NCI-H1694 treated with DMSO at 0.1 percent for 48 hours (cell line): ENCODE data around the gene DMXL1.
"Not testable (repeated sequence)": the region's sequence is repeated elsewhere in the genome, so short reads cannot be mapped to it uniquely, and the experiment has no call there.

ENCODE experiments used
- DNase-seq: peaks from one replicate; lab custom pipeline; 2025; lab: John Stamatoyannopoulos, UW

DMXL1 gene

GRCh38 chr5:119070578-119070827 lies 384 bp upstream of the DMXL1 start:
- DNase-seq = no peak

GRCh38 chr5:119071561-119071995 lies 691 bp downstream of the DMXL1 start:
- no peak for DNase-seq

DNA sequence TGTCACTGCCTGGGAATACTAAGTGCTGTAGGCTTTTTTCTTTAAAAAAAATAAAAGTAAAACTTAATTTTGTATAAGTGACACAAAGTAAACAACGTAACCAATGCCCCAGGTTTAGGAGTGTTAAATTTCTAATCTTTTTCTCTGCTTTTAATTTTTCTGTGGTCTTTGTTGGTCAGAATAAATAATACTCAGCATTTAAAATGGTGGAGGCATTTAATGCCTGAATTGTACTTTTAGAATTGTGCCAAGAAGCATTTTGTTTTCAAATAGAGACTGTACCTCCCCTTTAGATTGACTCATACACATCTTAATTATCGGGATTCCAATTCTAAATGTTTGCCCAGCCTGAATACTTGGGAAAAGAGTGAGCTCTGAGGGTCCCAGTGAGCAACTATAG lies 1.6 kb downstream of the DMXL1 start:
- DNase-seq = no peak

DNA sequence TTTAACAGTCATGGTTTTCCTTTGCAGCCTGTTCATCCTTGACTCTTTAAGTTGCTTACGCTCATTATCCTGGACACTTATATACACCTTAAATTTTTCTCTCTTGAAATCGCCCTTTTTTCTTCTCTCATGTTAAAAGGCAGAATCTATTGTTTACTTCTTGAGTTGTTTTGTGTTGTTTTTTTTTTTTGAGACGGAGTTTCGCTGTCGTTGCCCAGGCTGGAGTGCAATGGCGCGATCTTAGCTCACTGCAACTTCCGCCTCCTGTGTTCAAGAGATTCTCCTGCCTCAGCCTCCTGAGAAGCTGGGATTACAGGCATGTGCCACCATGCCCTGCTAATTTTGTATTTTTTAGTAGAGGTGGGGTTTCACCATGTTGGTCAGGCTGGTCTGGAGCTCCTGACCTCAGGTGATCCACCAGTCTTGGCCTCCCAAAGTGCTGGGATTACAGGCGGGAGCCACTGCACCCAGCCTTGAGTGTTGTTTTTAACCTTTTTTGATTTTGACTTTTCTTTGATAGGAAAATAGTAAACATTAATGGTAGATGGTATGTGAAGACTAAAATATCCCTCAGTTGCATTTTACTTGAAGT lies 3.0 kb downstream of the DMXL1 start:
- DNase-seq = not testable (repeated sequence)

DNA sequence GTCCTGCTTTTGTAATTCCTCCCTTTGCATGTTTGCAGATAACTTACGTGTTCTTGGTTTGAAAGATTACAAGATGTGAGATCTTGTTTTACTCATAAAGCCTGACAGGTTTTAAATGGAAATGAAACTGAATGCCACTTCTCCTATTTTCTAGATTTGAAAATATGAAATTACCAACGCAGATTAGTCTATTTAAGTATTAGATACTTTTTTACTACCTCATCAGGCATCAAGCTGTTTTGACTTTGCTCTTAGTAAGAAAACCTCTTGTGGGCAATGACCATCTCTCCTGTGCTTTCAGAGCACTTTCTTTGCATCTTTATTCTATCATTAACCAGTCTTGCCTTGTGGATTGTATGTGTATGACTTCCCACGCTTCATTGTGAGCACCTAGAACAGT lies 3.5 kb downstream of the DMXL1 start:
- no peak for DNase-seq

DNA sequence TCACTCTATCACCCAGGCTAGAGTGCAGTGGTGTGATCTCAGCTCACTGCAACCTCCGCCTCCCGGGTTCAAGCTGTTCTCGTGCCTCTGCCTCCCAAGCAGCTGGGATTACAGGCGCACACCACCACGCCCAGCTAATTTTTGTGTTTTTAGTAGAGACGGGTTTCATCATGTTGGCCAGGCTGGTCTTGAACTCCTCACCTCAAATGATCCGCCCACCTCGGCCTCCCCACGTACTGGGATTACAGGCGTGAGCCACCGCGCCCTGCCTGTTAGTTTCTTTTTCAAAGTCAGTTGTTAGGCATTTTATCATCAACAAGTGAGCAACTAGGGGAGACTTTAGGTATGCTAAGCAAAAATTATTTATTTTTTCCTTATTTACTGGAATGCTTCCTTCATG lies 4.4 kb downstream of the DMXL1 start:
- DNase-seq = not testable (repeated sequence)

- DNase-seq = no peak
Measured at GRCh38 chr5:119076080-119076479, 5.2 kb downstream of the DMXL1 start.

GRCh38 chr5:119077444-119077843 lies 6.6 kb downstream of the DMXL1 start:
- no peak for DNase-seq

DNA sequence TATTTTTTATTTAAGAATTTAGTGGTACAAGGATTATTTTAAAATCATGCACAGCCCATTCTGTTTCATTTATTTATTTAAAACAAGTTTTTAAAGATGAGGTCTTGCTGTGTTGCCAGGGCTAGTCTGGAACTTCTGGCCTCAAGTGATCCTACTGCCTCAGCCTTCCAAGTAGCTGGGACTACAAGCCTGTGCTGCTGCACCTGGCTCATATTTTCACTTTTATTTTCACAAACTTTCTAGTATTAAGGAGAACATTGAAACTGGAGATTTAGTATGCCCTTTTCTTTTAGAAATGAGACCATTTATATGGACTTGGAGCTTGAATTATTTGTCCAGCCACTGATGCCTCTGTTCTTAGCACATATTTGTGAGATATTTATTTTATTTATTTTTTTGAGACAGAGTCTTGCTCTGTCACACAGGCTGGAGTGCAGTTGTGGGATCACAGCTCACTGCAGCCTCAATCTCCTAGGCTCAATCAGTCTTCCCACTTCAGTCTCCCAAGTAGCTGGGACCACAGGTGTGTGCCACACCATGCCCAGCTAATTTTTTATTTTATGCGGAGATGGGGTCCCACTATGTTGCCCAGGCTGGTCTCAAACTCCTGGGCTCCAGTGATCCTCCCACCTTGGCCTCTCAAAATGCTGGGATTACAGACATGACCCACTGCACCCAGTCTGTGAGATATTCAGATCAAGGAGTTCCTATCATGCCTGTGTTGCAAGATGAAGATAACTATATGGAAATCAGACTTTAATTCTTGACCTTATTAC lies 7.4 kb downstream of the DMXL1 start:
- no peak for DNase-seq

- no peak for DNase-seq
Measured at GRCh38 chr5:119078861-119079260, 8.0 kb downstream of the DMXL1 start.

GRCh38 chr5:119079318-119079921 lies 8.5 kb downstream of the DMXL1 start:
- no peak for DNase-seq

DNA sequence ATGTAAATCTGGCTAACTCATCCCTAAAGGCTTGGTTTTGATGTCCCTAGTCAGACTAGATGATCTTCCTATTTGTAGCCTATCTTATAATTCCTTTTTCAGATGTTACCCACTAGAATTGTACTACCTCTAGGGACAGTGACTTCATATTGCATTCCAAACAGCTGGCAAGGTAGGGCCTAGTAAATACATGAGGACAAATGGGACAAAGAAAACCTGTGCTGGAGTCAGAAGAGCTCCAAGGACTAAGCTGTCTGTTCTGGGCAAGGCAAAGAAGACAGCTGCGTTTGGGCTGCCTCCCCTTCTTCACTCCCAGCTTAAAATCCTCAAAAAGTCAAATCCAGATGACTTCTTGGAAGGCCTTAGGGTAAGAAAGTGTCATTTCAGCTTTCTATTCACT lies 10.0 kb downstream of the DMXL1 start:
- DNase-seq = no peak

DNA sequence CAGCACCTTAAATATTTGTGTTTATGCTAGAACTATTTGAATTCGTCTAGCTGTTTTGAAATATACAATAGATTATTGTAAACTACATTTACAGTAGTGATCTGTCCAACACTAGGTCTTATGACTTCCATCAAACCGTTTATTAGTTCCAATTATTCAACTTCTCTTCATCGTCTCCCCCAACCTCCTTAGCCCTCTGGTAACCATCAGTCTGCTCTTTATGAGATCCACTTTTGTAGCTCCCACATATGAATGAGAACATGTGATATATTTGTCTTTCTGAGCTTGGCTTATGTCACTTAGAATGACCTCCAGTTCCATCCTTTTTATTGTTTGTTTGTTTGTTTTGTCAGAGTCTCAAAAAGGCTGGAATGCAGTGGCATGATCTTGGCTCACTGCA lies 11.8 kb downstream of the DMXL1 start:
- DNase-seq = no peak

DNA sequence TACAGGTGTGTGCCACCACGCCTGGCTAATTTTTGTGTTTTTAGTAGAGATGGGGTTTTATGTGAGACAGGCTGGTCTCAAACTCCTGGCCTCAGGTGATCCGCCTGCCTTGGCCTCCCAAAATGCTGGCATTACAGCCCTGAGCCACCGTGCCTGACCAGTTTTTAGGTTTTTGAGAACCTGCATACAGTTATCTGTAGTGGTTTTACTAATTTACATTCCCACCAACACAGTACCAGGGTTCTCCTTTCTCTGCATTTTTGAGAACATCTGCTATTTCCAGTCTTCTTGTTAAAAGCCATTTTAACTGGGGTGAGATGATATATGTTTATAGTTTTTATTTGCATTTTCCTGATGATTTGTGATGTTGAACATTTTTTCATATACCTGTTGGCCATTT lies 12.8 kb downstream of the DMXL1 start:
- DNase-seq = no peak

DNA sequence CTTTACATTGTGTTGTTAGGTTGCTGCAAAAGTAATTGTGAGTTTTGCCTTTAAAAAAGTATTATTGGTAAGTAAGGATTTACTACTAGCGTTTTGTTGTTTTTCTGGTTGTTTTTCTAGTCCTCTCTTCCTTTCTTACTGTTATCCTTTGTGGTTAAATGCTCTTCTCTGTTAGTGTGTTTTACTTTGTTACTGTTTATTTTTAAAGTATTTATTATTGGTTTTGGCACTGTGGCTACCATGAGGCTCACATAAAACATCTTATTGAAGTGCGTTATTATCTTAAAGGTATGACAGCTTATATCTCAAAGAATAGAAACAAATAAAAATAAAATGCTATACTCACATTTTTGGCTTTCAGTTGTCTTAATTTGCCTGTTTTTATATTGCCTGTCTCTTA lies 17.6 kb downstream of the DMXL1 start:
- DNase-seq = no peak

DNA sequence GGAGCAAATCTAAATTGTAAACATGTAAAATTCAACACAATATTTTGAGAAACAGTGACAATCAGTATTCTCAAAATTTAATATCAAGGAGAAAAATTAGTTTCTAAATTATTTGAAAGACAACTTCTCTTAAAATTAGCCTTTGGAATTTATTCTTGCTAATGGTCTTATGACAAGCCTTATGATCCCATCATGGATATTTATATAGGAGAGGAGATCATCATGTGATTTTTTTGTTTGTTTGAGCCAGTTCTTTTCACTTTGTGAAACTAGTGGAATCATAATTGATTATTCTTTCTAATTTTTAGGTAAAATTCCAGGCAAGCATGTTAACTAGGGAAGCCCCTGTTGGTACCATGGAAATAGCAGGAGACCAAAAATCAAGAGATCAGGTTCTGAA lies 24.7 kb downstream of the DMXL1 start:
- DNase-seq = no peak

GRCh38 chr5:119105971-119106370 lies 35.1 kb downstream of the DMXL1 start:
- DNase-seq = no peak

GRCh38 chr5:119112151-119112550 lies 41.3 kb downstream of the DMXL1 start:
- no peak for DNase-seq

- no peak for DNase-seq
Measured at GRCh38 chr5:119117237-119117636, 46.4 kb downstream of the DMXL1 start.

GRCh38 chr5:119118000-119118399 lies 47.1 kb downstream of the DMXL1 start:
- no peak for DNase-seq

DNA sequence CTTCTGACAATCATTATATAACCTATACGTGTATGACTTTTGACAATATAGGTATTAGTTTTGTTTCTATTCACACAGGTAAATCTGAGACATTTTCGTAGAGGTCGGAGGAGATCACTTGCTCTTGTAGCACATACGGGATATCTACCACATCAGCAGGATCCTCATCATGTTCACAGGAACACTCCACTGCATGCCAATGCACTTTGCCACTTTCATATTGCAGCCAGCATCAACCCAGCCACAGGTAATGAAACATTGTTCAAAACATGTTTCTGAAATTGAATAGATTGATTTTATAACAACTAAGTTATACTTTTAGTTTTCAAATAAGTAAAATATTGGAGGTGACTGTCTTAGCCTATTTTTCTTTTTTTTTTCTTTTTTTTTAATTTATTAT lies 50.0 kb downstream of the DMXL1 start:
- no peak for DNase-seq

DNA sequence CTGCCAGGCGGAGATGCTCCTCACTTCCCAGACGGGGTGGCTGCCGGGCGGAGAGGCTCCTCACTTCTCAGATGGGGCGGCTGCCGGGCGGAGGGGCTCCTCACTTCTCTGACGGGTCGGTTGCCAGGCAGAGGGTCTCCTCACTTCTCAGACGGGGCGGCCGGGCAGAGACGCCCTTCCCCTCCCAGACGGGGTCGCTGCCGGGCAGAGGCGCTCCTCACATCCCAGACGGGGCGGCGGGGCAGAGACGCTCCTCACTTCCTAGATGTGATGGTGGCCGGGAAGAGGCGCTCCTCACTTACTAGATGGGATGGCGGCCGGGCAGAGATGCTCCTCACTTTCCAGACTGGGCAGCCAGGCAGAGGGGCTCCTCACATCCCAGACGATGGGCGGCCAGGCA lies 51.6 kb downstream of the DMXL1 start:
- DNase-seq = not testable (repeated sequence)

DNA sequence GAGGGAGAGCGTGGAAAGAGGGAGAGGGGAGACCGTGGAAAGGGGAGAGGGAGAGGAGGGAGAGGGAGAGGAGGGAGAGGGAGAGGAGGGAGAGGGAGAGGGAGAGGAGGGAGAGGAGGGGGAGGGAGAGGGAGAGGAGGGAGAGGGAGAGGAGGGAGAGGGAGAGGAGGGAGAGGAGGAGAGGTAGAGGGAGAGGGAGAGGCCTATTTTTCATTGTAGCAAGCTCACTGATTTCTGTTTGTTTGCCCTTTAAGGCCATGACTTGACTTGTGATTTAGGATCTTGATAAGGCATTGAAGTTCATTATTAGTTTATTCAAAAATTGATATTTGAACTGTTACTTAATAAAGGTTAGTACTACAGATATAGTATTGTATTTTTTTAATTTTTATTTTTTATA lies 52.4 kb downstream of the DMXL1 start:
- DNase-seq = no peak

- no peak for DNase-seq
Measured at GRCh38 chr5:119129770-119130169, 58.9 kb downstream of the DMXL1 start.
